ENCODE measurements around the gene MYL9. TPM values are rescaled to one million over a fixed set of nuclear protein-coding genes. Genes with fewer than 3 reads are reported as not detected.

The MYL9 gene
- polyA plus RNA-seq, 3 donors, result 0.08 to 0.20 TPM; not detected in 1

DNA sequence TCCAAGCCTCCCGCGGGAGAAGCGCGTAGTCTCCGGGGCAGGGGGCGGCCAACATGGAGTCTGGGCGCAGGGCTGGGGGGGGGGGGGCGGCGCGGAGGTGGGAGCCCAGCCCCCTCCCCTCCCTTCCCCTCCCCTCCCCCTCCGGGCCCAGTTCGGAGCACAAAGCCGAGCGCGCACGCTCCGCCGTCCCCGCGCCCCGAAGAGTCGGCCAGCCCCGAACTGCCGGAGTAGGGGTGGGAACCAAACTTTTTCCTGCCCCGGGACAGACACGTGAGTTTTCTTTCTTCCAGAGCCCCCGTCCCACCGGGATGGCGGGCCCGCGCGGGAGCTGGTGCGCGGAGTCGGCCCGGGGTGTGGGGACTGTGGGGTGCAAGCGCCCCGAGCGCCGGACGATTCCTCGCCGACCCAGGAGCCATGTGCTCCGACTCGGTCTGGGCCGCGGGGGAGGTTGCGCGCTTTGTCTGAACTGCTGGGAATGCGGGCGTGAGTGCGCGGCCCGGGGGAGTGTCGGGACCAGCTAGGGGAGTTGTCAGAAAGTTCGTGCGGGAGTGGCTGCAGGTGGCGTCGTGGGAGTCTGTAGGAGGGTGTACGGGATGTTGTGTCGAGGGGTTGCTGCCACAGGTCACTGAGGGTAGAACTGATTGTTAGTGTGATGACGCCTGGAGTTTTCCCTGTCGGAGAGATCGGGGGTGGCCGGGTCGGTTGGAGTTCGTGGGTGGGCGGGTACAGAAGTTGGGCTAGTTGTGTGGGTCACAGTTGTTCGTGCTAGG lies 33.2 kb downstream of the MYL9 start:
- Histone ChIP-seq H3K36me3 (replicated peaks in 1 of 2; ENCODE audit: control insufficient read depth in 1 of 2, insufficient read depth in 2 of 2, low read length in 2 of 2) (peaks cover 12 to 18% of the 10 kb centered on the region in 2 donors), H3K27ac (ENCODE audit: low read depth in 1 of 2, low read length in 2 of 2) (peak overlapping the region; percentile 96 to 97), H3K27me3 (ENCODE audit: control insufficient read depth in 2 of 2, insufficient read depth in 2 of 2, low read length in 2 of 2) (peaks cover 0 to 3% of the 10 kb centered on the region in 2 donors), H2AFZ (ENCODE audit: insufficient read depth, low read depth, low read length, poor library complexity, severe bottlenecking) (peak overlapping the region; percentile 31), H3K9ac (ENCODE audit: insufficient read depth, low read length, poor library complexity, severe bottlenecking) (peak overlapping the region; percentile 98), H3K4me3 (replicated peaks in 1 of 3; ENCODE audit: low read depth in 2 of 3, low read length in 3 of 3) (peak overlapping the region; percentile 82 to 97 (median 91)), H3K79me2 (ENCODE audit: insufficient read depth, low read length) (peaks cover 46% of the 10 kb centered on the region), H3K4me2 (replicated peaks; ENCODE audit: extremely low read depth, low read length, poor library complexity, severe bottlenecking) (peak overlapping the region; percentile 84), H3K9me3 (replicated peaks in 1 of 2; ENCODE audit: control insufficient read depth in 1 of 2, insufficient read depth in 1 of 2, low read length in 2 of 2) (no peaks in the 10 kb centered on the region), H3K4me1 (ENCODE audit: control insufficient read depth in 1 of 2, insufficient read depth in 2 of 2, low read length in 2 of 2) (peaks cover 26 to 30% of the 10 kb centered on the region in 2 donors), H4K20me1 (ENCODE audit: insufficient read depth, low read length) (peaks cover 44% of the 10 kb centered on the region)
- peaks cover 6 to 12% (median 7%) of the 10 kb centered on the region in 3 donors for H3K27me3 Mint-ChIP-seq (ENCODE audit: low read depth in 3 of 3)
- peaks cover 16 to 22% of the 10 kb centered on the region in 2 donors for H3K36me3 Mint-ChIP-seq
- no peaks in the 10 kb centered on the region for H3K9me3 Mint-ChIP-seq
- DNase-seq, result peak in 2 of 3 donors; percentile 26 to 31
- H3K27ac Mint-ChIP-seq, result peak overlapping the region; percentile 81 to 95 (median 89)
- H3K4me1 Mint-ChIP-seq, result peaks cover 34% of the 10 kb centered on the region
- TF ChIP-seq, protein P1, sequence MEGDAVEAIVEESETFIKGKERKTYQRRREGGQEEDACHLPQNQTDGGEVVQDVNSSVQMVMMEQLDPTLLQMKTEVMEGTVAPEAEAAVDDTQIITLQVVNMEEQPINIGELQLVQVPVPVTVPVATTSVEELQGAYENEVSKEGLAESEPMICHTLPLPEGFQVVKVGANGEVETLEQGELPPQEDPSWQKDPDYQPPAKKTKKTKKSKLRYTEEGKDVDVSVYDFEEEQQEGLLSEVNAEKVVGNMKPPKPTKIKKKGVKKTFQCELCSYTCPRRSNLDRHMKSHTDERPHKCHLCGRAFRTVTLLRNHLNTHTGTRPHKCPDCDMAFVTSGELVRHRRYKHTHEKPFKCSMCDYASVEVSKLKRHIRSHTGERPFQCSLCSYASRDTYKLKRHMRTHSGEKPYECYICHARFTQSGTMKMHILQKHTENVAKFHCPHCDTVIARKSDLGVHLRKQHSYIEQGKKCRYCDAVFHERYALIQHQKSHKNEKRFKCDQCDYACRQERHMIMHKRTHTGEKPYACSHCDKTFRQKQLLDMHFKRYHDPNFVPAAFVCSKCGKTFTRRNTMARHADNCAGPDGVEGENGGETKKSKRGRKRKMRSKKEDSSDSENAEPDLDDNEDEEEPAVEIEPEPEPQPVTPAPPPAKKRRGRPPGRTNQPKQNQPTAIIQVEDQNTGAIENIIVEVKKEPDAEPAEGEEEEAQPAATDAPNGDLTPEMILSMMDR (IDR thresholded peaks at IDR 0.05), result no peak
- H3K4me3 Mint-ChIP-seq, result peak overlapping the region; percentile 98 to 100
- WGBS (ENCODE audit: insufficient coverage), result under 1% methylated on average over 58 of the region's 69 CpGs
- intact Hi-C loops (cut with micrococcal nuclease), result loop anchor here in 1 of 2 donors (2.0 kb wide), 1 partner anchor 30 kb away; the partner anchor contains the start of gene RAB5IF

DNA sequence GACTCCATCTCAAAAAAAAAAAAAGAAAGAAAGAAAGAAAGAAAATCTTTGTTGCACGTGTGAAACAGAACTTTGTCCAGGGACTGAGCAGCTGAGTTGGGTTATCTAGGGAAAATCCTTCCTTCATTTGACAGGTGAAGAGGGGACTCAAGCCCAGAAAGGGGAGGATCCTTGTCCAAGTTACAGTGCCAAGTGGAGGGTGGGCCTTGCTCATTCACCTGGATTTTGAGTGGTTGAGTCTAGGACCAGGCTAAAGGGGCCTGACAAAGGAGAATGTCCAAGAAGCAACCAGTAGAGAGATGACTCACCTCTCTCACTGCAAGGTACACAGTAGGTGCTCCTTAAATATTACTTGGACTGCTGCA lies 34.7 kb downstream of the MYL9 start:
- Mint-ChIP-seq H3K4me3 (peak overlapping the region in 1 of 2 donors; percentile 98), H3K4me1 (peaks cover 34% of the 10 kb centered on the region), H3K27ac (no peak overlapping the region), H3K36me3 (peaks cover 27 to 38% of the 10 kb centered on the region in 2 donors), H3K27me3 (ENCODE audit: low read depth in 3 of 3) (peaks cover 6 to 12% (median 6%) of the 10 kb centered on the region in 3 donors), H3K9me3 (no peaks in the 10 kb centered on the region)
- intact Hi-C loops (cut with micrococcal nuclease), result no loop called here
- Histone ChIP-seq H3K27me3 (ENCODE audit: control insufficient read depth in 2 of 2, insufficient read depth in 2 of 2, low read length in 2 of 2) (peaks cover 0 to 3% of the 10 kb centered on the region in 2 donors), H3K4me3 (replicated peaks in 1 of 3; ENCODE audit: low read depth in 2 of 3, low read length in 3 of 3) (no peak overlapping the region), H3K9me3 (replicated peaks in 1 of 2; ENCODE audit: control insufficient read depth in 1 of 2, insufficient read depth in 1 of 2, low read length in 2 of 2) (no peaks in the 10 kb centered on the region), H3K27ac (ENCODE audit: low read depth in 1 of 2, low read length in 2 of 2) (no peak overlapping the region), H3K4me2 (replicated peaks; ENCODE audit: extremely low read depth, low read length, poor library complexity, severe bottlenecking) (no peak overlapping the region), H3K4me1 (ENCODE audit: control insufficient read depth in 1 of 2, insufficient read depth in 2 of 2, low read length in 2 of 2) (peaks cover 26 to 30% of the 10 kb centered on the region in 2 donors), H3K9ac (ENCODE audit: insufficient read depth, low read length, poor library complexity, severe bottlenecking) (no peak overlapping the region), H3K79me2 (ENCODE audit: insufficient read depth, low read length) (peaks cover 46% of the 10 kb centered on the region), H3K36me3 (replicated peaks in 1 of 2; ENCODE audit: control insufficient read depth in 1 of 2, insufficient read depth in 2 of 2, low read length in 2 of 2) (peaks cover 23 to 33% of the 10 kb centered on the region in 2 donors), H2AFZ (ENCODE audit: insufficient read depth, low read depth, low read length, poor library complexity, severe bottlenecking) (no peak overlapping the region), H4K20me1 (ENCODE audit: insufficient read depth, low read length) (peaks cover 54% of the 10 kb centered on the region)
- TF ChIP-seq, protein P1 (IDR thresholded peaks at IDR 0.05), result no peak
- DNase-seq, result no peak
- WGBS (ENCODE audit: insufficient coverage), result 25% methylated on average over 1 of the region's 1 CpG
